T47D (cell line): ENCODE results near the gene CMIP.

ENCODE experiments used
- DNase-seq, 2 experiments: peaks; one replicate each; pipeline versions ENCODE4 v3.0.0 to v3.0.0-alpha.2; 2011 to 2012; ENCODE audit warnings: low read depth in 1 of 2, low spot score in 1 of 2
- JUND ChIP-seq: IDR thresholded peaks from 2 replicates; pipeline ENCODE4 v1.6.1; 2012; ENCODE audit warnings: low read depth
- in situ Hi-C: cut with HindIII; loops from 2 replicates; pipeline ENCODE4 v1.10.0; 2016; ENCODE audit warnings: low sequenced_read_pairs, low pct_unique_long_range_greater_than_20kb

Gene CMIP

DNA sequence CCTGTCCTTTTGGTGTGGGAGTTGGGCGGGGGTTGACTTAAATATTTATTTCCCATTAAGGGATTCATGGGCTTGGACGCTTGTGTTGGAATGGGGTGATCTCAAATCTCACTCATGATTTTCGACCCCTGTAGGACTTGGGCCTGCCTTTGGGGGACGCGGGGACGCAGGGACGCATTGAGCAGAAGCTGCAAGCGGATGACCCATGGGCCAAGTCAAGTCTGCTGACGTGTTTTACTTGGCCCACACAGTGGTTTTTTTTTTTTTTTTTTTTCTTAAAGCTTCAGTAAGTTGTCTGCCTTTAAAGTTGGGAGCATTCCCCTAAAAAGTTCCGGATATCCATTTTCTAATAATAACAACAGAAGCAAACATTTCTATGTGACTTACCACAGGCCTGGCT, 28.9 kb downstream of the CMIP start:
- no peak for TF ChIP-seq JUND
- DNase-seq: no peak
- in situ Hi-C loops: no loop called here

DNA sequence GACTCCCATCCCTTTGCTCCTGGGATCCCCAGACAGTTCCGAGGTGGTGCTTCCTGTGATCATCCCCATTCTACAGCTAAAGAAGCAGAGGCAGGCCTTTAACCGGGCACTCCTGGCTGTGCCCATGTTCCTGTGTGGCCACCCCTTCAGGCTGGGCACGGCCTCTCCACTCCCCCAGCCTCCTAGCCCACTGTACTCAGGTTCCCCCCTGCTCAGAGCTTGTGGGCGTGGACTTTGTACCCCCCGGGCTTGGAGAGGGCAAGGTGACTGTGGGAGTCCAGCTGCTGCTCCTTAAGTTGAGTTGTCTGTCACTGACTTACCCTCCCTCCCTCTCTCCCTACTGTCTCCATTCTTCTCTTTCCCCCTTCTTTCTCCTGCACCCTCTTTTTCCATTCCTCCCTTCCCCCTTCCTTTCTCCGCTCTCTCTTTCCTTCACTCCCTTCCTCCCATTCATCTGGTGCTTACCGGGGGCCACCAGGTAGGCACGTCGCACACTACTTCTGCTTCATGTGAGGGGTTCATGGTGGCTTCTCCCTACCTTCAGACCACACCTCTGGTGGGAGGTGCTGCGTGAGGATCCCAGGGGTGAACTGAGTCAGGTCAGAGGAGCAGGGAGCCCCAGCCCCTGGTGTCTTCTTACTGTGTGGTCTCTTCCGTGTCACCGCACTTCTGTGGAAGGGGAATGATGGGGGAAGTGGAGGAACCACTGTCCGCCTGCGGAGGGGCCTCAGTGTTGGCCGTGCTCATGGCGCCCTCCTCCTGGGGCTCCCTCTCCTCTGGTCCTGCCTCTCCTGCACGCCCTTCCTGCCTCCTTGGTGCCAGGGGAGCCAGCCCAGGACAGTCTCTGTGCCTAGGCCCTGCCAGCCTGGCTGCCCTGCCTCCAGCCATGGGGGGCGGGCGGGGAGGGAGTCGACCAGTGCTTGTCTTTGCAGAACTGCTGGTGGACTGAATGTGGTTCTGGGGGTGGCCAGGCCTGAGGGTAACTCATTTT, 29.7 kb downstream of the CMIP start:
- no peak for DNase-seq
- no peak for TF ChIP-seq JUND
- in situ Hi-C loops: no loop called here

GRCh38 chr16:81477697-81478693, 33.4 kb downstream of the CMIP start:
- in situ Hi-C loops: no loop called here
- peak in 1 of 2 experiments; percentile 18 for DNase-seq
- no peak for TF ChIP-seq JUND

GRCh38 chr16:81478876-81479511, 34.4 kb downstream of the CMIP start:
- peak; percentile 52 to 71 for DNase-seq
- TF ChIP-seq JUND: no peak
- in situ Hi-C loops: no loop called here

DNA sequence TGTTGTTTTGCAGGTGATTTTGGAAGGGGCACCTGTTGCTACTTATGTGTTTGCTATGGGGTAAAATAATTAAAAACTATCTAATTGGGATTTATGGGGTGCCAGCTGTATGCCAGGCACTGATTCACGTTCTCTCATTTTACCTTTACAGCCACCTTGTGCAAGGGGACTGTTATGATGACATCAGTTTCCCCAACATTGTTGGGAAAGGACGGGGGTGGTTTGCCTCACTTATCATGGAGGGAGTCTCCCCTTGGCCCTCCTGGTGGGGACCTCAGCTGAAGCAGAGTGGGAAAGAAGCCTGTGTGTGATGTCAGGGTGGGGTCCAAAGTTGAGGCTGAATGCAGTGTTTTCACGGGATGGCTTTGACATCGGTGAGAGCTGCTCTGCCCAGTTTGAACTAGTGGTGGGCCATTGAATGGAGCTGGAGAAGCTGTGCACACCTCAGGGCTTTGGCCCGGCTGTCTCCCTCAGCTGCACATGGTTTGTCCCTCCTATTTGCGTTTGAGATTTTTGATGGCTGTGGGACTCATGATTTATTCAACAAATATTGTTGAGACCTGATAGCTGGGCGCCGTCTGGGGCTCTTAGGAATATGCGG, 36.1 kb downstream of the CMIP start:
- DNase-seq: no peak
- no peak for TF ChIP-seq JUND
- in situ Hi-C loops: no loop called here

DNA sequence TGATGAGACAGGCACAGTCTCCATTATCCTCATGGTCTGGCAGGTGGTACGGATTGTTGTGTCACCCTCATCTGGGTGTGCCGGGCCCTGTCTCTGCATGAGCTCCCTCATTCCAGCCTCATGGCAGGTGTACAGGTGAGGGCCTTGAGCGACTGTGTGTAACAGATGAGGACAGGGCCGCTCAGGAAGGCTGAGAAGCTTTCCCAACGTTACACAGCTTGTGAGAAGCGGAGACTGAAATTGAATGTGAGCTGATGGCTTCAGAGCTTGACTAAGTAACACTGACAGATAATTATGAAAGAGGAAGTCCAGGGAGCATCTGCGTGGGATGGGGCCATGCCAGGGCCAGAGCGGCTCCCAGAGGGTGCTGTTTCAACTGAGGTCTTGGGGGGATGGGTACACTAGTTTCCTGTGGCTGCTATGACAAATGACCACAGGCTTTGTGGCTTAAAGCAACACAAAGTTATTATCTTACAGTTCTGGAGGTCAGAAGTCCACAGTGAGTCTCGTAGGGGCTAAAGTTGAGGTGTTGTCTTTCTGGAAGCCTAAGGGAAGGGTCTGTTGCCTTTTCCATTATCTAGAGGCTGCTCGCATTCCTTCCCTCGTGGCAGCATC, 36.7 kb downstream of the CMIP start:
- TF ChIP-seq JUND: no peak
- no peak for DNase-seq
- in situ Hi-C loops: no loop called here

DNA sequence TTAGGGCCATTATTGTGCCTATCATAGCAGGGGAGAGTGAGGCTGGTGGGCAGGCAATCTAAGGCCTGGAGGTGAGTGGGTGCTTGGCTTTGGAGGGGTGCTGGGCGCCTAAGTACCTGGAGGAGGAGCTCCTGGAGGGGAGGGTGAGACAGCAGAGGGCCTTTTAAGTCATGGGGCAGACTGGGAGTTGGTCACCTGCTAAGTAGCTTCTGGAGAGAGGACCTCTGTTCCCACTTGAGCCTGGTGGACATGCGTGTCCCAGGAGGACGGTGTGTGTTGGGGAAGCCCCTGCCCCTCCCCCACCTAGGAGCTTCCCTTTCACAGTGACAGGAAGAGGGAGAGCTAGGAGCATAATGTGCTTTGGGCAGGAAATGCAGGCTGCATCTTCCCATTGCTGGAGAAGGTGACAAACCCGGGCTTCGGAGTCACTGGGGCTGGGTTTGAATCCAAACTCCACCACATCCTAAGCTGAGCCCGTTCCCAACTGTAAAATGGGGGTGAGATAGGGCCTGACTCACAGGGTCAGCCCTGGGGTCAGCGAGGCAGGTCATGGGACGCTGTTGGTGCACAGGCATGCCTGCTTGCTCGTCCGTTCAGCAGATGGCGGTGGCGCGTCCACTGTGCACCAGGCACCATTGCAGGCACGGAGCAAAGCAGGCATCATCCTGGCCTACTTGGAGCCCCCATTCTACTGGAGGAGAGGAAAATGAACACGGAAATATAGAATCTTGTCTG, 37.9 kb downstream of the CMIP start:
- no peak for DNase-seq
- in situ Hi-C loops: no loop called here
- TF ChIP-seq JUND: no peak

DNA sequence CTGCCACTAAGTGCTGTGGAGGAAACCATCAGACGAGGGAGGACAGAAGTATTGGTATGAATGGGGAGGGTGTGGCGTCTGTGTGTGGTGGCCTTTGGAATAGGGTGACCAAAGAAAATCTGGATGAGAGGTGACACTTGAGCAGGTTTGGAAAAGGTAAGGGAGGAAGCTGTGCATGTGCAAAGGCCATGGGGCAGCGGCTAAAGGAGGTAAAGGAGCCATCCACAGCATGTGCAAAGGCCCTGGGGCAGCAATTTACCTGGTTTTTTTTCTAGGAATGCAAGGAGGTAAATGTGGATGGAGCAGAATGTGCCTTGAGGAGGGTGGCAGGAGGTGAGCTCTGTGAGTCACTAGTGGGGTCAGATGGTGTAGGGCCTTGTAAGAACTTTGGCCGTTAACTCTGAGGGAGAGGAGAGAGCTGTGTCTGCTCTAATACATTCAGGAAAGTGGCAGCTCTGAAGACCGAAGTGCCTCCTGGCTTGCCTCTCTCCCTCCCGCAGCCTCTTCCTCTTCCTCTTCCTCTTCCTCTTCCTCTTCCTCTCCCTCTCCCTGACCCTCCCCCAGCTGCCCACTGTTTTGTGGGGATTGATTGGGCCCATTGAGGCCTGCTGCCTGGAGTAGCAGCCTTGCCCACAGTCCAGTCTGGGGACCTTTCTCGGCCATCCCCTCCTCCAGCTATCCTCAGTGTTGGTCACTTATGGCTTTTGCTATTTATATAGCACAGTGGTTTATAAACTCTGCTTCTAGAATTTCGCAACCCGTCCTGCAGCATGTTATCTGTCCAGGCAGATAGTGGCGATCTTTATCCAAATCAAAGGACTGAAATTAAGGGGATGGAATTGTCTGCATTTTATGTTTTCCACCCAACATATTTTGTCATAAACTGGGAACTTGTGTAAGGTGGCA, 38.7 kb downstream of the CMIP start:
- DNase-seq: no peak
- no peak for TF ChIP-seq JUND
- in situ Hi-C loops: no loop called here

GRCh38 chr16:81483970-81484595, 39.5 kb downstream of the CMIP start:
- in situ Hi-C loops: no loop called here
- no peak for TF ChIP-seq JUND
- DNase-seq: no peak

DNA sequence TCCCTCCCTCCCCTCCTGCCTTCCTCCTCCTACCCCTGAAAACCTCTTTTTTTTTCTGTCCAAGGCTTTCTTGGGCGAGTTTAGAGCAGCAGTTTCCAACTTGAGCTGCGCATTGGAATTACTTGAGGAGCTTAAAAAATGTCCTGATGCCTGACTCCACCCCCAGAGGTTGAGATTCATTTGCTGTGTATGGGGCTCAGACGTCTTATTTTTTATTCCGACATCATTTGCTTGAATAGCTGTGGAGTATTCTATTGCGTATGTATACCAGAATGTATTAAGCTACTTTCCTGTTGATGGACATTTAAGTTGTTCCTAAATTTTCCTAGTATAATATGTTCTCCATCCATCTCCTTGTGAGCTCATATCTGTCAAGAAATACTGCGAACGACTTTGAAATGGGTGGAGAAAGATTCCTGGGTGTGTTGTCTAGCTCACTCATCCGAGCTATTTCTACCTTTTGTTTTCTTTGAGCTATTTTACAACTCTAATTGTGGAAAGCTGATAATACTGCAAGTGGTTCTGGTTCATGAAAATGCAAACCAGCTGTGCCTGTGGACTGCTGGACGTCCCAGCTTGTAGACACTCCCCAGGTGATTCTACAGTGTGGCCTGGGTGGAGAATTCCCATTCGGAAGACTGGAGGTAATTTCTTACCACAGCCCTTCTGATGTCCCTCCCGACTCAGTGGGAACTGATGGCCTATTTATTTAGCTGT, 40.5 kb downstream of the CMIP start:
- in situ Hi-C loops: no loop called here
- no peak for DNase-seq
- TF ChIP-seq JUND: no peak
